HG02798 (cell line): ENCODE measurements around the gene PLTP.
A peak's percentile ranks its signal among the peaks of the same experiment; 100 is the strongest.
"Not testable (repeated sequence)": the region's sequence is repeated elsewhere in the genome, so short reads cannot be mapped to it uniquely, and the experiment has no call there.

Experiments
- ATAC-seq: cut with Tn5 transposase; IDR thresholded peaks from one replicate; pipeline ENCODE4 v1.9.1; 2021; ENCODE audit warnings: mild to moderate bottlenecking; ENCODE audit not compliant: unreplicated experiment, poor library complexity

The PLTP gene

GRCh38 chr20:45911486-45912343 is at the start of gene PLTP:
TSS of gene PLTP (minus strand) at chr20:45912155. CDS start at chr20:45911452, 703 bp downstream.
- no peak for ATAC-seq

GRCh38 chr20:45959956-45960630 is 48.1 kb upstream of the PLTP start:
- peak; percentile 54 for ATAC-seq

- ATAC-seq: no peak
These were observed 47.2 kb upstream of the PLTP start for GRCh38 chr20:45959126-45959525.

GRCh38 chr20:45958593-45958992 is 46.6 kb upstream of the PLTP start:
- no peak for ATAC-seq

GRCh38 chr20:45957021-45957941 is 45.3 kb upstream of the PLTP start:
- no peak for ATAC-seq

GRCh38 chr20:45956326-45956725 is 44.4 kb upstream of the PLTP start:
- not testable (repeated sequence) for ATAC-seq

GRCh38 chr20:45953672-45954071 is 41.7 kb upstream of the PLTP start:
- no peak for ATAC-seq

GRCh38 chr20:45952861-45953260 is 40.9 kb upstream of the PLTP start:
- no peak for ATAC-seq

GRCh38 chr20:45951925-45952834 is 40.2 kb upstream of the PLTP start:
- no peak for ATAC-seq

GRCh38 chr20:45950330-45950646 is 38.3 kb upstream of the PLTP start:
- ATAC-seq: no peak

- ATAC-seq: no peak
These were observed 37.8 kb upstream of the PLTP start for GRCh38 chr20:45949542-45950329.

GRCh38 chr20:45948742-45949541 is 37.0 kb upstream of the PLTP start:
- ATAC-seq: no peak

- no peak for ATAC-seq
These were observed 36.3 kb upstream of the PLTP start for GRCh38 chr20:45948261-45948733.

GRCh38 chr20:45947110-45947866 is 35.3 kb upstream of the PLTP start:
- no peak for ATAC-seq

- peak; percentile 62 for ATAC-seq
These were observed 34.4 kb upstream of the PLTP start for GRCh38 chr20:45946149-45946970.

- ATAC-seq: no peak
These were observed 33.8 kb upstream of the PLTP start for GRCh38 chr20:45945678-45946148.
